HL-60 (cell line): ENCODE results near the gene MCU.
"Not testable (repeated sequence)": the region's sequence is repeated elsewhere in the genome, so short reads cannot be mapped to it uniquely, and the experiment has no call there.

ENCODE experiments used
- DNase-seq, 2 experiments: peaks; one replicate each; pipeline ENCODE4 v3.0.0-alpha.2; 2010 to 2020; ENCODE audit warnings: low read depth in 1 of 2, low spot score in 1 of 2
- H3K27ac ChIP-seq: fragments of 250-450 bp; sonication (Bioruptor Pico); replicated peaks from 2 replicates; pipeline ENCODE4 v1.5.1; 2020; ENCODE audit warnings: mild to moderate bottlenecking, moderate library complexity
- H3K27me3 ChIP-seq: fragments of 250-450 bp; sonication (Bioruptor Pico); 2 replicates; pipeline ENCODE4 v1.5.1; 2021; ENCODE audit warnings: mild to moderate bottlenecking, moderate library complexity; ENCODE audit not compliant: insufficient read depth, poor library complexity, severe bottlenecking
- H3K4me3 ChIP-seq: replicated peaks from 2 replicates; pipeline ENCODE4 v1.5.1; 2011; ENCODE audit warnings: mild to moderate bottlenecking, control low read depth, low read length; ENCODE audit not compliant: insufficient read depth
- GABPA ChIP-seq: IDR thresholded peaks from 2 replicates; pipeline ENCODE4 v1.6.1; 2012; ENCODE audit warnings: low read depth
- POLR2AphosphoS5 ChIP-seq: IDR thresholded peaks from 2 replicates; pipeline ENCODE4 v1.6.1; 2012; ENCODE audit warnings: low read depth
- REST ChIP-seq: IDR thresholded peaks from 2 replicates; pipeline ENCODE4 v1.6.1; 2012; ENCODE audit warnings: low read depth; ENCODE audit not compliant: insufficient replicate concordance
- SPI1 ChIP-seq: IDR thresholded peaks from 2 replicates; pipeline ENCODE4 v1.6.1; 2012; ENCODE audit warnings: low read depth, mild to moderate bottlenecking, borderline replicate concordance
- TF ChIP-seq, protein P1 (sequence below): IDR thresholded peaks from one replicate; pipeline ENCODE4 v1.5.1; 2011; ENCODE audit warnings: low read length, control low read depth, inconsistent platforms; ENCODE audit not compliant: insufficient read depth

The MCU gene

GRCh38 chr10:72918352-72918751 lies 226.4 kb downstream of the MCU start:
- Histone ChIP-seq H3K4me3 (no peak overlapping the region), H3K27ac (no peak overlapping the region), H3K27me3 (no peaks in the 10 kb centered on the region)
- TF ChIP-seq, protein P1, sequence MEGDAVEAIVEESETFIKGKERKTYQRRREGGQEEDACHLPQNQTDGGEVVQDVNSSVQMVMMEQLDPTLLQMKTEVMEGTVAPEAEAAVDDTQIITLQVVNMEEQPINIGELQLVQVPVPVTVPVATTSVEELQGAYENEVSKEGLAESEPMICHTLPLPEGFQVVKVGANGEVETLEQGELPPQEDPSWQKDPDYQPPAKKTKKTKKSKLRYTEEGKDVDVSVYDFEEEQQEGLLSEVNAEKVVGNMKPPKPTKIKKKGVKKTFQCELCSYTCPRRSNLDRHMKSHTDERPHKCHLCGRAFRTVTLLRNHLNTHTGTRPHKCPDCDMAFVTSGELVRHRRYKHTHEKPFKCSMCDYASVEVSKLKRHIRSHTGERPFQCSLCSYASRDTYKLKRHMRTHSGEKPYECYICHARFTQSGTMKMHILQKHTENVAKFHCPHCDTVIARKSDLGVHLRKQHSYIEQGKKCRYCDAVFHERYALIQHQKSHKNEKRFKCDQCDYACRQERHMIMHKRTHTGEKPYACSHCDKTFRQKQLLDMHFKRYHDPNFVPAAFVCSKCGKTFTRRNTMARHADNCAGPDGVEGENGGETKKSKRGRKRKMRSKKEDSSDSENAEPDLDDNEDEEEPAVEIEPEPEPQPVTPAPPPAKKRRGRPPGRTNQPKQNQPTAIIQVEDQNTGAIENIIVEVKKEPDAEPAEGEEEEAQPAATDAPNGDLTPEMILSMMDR = no peak
- TF ChIP-seq GABPA (no peak), REST (no peak), SPI1 (no peak), POLR2AphosphoS5 (no peak)
- DNase-seq = no peak

DNA sequence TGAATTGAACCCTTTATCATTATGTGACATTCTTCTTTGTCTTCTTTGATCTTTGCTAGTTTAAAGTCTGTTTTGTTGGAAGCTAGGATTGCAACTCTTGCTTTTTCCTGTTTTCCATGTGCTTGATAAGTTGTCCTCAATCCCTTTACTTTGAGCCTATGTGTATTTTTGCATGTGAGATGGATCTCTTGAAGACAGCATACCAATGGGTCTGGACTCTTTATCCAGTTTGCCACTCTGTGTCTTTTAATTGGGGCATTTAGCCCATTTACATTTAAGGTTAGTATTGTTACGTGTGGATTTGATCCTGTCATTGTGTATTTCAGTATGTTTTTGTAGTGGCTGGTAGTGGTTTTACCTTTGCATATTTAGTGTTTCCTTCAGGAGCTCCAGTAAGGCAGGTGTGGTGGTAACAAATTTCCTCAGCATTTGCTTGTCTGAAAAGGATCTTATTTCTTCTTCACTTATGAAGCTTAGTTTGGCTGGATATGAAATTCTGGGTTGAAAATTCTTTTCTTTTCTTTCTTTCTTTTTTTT lies 229.3 kb downstream of the MCU start:
- DNase-seq, H3K4me3 ChIP-seq, H3K27me3 ChIP-seq, H3K27ac ChIP-seq: not testable (repeated sequence)

GRCh38 chr10:72924351-72924750 lies 232.4 kb downstream of the MCU start:
- Histone ChIP-seq H3K27ac (no peak overlapping the region), H3K27me3 (no peaks in the 10 kb centered on the region), H3K4me3 (no peak overlapping the region)
- TF ChIP-seq POLR2AphosphoS5 = no peak
- no peak for TF ChIP-seq SPI1
- TF ChIP-seq GABPA = no peak
- TF ChIP-seq, protein P1 = no peak
- no peak for DNase-seq

DNA sequence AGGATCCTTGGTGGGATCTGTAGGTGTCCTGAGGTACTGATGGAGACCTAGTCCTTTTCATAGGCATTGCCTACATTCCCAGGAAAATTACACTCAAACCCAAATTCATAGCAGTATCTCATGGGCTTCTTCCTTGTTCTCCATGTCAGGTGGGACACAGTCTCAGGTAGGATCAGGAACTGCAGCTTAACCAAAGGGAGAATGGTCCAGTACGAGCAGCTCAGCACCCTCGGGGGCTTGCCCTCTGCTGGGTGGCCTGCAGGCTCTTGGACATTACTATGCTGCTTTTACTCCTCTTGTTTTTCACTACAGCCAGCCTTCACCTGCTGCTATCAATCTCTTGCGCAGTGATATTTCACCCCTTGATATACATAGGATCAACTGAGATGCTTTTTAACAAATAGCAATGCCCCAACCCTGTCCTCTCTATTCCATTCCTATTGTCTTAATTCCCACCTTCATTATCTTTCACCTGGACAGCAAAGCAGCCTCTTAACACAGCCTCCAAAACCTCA lies 234.1 kb downstream of the MCU start:
- no peak overlapping the region for H3K27ac ChIP-seq
- H3K27me3 ChIP-seq = no peaks in the 10 kb centered on the region
- H3K4me3 ChIP-seq = no peak overlapping the region
- TF ChIP-seq GABPA = no peak
- no peak for TF ChIP-seq POLR2AphosphoS5
- no peak for TF ChIP-seq SPI1
- TF ChIP-seq REST = no peak
- TF ChIP-seq, protein P1 = no peak
- no peak for DNase-seq
